GM18499 (cell line): ENCODE measurements around the gene GIT1.

Experiments
- ATAC-seq: cut with Tn5 transposase; IDR thresholded peaks from one replicate; pipeline ENCODE4 v1.9.1; 2021; ENCODE audit warnings: moderate number of reproducible peaks; ENCODE audit not compliant: insufficient read depth, unreplicated experiment

GIT1 gene

GRCh38 chr17:29546830-29547229 is 42.6 kb downstream of the GIT1 start:
- ATAC-seq = no peak

- ATAC-seq = no peak
Measured at GRCh38 chr17:29546085-29546484, 43.4 kb downstream of the GIT1 start.

- ATAC-seq = no peak
Measured at GRCh38 chr17:29544066-29544465, 45.4 kb downstream of the GIT1 start.

GRCh38 chr17:29533976-29534375 is 55.5 kb downstream of the GIT1 start:
- ATAC-seq = no peak

- ATAC-seq = no peak
Measured at GRCh38 chr17:29526322-29526721, 63.1 kb downstream of the GIT1 start.

GRCh38 chr17:29524692-29525091 is 64.8 kb downstream of the GIT1 start:
- no peak for ATAC-seq
